HG03558 (cell line): Measurements from ENCODE around the gene LLGL2.
"Not testable (repeated sequence)": the region's sequence is repeated elsewhere in the genome, so short reads cannot be mapped to it uniquely, and the experiment has no call there.

Experiments
- ATAC-seq: cut with Tn5 transposase; IDR thresholded peaks from one replicate; pipeline ENCODE4 v1.9.1; 2021; ENCODE audit warnings: moderate number of reproducible peaks; ENCODE audit not compliant: unreplicated experiment; ENCODE audit errors: extremely low read depth

LLGL2 gene

DNA sequence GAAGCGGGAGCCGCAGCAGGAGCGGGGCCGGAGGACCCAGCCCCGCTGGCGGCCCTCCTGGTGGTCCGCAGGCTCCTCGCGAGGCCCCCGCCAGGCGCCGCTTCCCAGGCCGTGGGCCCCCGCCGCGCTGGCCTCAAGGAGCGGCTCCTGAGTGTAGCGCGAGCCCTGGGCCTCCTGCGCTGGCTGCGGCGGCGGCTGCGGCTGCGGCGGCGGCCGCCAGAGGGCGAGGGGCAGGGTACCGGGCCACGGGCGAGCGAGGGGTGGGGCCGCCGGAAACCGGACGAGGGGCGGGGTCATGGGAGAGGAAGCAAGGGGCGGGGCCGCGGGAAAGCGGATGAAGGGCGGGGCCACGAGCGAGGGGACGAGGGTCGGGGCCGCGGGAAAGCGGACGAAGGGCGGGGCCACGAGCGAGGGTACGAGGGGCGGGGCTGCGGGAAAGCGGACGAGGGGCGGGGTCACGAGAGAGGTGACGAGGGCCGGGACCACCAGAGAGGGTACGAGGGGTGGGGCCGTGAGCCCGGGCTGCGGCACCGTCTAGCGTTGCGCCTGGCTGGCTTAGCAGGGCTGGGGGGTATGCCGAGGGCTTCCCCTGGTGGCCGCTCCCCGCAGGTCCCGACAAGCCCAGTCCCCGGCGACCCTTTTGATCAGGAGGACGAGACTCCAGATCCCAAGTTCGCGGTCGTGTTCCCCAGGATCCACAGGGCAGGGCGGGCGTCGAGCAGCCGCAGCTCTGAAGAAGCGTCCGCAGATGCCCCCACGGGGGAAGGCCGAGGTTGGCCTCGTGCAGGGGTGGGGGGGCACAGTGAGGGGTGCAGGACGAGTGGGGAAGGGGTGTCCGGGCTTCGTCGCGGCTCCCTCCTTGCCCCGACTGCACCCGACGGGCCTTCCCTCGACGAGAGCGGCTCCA lies 63.8 kb downstream of the LLGL2 start:
- no peak for ATAC-seq

DNA sequence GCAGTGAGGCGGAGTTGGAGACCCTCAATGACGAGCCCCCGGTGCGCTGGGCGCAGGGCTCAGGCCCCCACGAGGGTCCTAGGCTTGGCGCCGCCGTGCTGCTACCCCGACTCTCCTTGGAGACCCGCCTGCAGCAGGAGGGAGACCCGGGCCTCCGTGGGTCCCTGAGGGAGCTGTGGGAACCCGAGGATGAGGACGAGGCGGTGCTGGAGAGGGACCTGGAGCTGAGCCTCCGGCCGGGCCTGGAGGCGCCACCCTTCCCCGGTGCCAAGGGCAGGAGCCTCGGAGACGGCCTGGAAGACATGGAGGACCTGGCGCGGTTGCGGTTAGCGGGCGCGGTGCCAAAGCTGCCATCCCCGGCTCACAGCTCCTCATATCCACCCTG lies 64.4 kb downstream of the LLGL2 start:
- ATAC-seq: no peak

DNA sequence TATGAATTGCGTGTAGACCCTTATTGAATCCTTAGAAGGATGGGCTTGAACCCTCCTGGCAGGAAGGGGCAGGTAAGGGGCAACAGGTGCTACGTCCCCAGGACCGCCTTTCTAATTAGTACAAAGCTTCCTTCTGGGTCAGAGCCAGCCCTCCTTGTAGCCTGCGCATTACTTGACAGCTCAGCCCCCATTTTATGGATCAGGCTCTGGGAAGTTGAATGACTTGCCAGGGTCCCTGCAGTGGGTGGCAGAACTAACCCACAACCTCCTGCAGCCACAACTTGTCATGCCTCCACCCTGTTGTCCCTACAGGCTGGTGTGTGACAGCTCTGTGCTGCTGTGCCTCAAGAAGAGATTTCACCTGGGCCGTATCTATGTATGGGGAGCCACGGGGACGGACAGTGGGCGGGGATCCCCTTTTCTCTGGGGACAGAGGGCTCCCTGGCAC lies 64.8 kb downstream of the LLGL2 start:
- no peak for ATAC-seq

DNA sequence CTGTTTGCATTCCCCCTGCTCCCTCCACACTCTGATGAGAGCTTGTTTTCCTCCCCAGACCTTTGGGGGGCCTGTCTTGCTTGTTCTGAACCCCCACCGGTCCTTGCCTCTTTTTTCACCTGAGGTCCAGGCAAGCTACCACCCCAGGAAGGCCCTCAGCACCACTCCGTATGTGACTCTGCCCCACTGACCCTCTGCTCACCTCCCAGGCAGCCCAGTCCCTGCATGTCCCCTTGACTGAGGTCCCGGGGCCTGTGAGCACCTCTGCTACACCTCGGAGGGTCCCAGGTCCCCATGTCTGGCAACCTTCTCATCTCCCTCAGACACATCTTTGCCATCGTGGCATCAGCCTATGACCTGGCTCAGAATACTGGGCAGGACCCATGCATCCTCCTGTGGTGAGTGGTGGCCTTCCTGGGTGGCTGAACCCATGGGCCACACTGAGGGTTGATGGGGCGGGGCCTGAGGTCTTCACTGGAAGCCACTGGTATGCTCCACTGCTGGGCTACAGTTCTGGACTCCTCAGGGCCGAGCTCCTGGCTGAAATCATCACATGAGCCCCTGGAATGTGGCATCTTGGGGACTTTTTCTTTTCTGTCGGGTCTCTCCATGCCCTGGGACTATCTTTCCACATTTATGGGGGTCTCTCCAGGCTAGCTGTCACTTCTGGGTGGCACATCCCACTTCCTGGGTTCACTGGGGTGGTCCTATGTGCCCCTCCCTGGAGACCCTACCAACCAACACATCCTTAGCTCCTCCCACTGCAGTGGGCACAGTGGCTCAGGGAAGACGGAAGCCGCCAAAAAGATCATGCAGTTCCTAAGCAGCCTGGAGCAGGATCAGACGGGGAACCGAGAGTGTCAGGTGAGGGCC lies 65.6 kb downstream of the LLGL2 start:
- no peak for ATAC-seq

DNA sequence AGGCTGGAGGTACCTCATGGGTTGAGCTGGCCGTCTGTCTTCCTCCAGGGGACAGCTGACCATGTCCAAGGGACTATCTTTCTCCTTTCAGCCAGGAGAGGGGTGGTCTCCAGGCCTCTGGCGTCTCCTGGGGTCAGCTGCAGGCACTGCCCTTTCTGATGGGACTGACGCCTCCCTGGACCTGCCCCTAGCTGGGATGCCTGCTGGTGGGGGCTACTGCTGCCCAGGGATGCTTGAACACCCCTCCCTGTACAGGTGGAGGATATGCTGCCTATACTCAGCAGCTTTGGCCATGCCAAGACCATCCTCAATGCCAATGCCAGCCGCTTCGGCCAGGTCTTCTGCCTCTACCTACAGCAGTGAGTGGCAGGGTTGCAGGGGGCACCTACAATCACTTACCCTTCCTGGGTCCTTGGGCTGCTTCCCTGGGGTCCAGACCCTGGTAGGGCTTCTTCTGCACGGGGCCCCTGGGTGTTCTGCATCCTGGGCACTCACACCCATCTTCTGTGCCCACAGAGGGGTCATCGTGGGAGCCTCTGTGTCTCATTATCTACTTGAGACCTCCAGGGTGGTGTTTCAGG lies 66.3 kb downstream of the LLGL2 start:
- no peak for ATAC-seq

DNA sequence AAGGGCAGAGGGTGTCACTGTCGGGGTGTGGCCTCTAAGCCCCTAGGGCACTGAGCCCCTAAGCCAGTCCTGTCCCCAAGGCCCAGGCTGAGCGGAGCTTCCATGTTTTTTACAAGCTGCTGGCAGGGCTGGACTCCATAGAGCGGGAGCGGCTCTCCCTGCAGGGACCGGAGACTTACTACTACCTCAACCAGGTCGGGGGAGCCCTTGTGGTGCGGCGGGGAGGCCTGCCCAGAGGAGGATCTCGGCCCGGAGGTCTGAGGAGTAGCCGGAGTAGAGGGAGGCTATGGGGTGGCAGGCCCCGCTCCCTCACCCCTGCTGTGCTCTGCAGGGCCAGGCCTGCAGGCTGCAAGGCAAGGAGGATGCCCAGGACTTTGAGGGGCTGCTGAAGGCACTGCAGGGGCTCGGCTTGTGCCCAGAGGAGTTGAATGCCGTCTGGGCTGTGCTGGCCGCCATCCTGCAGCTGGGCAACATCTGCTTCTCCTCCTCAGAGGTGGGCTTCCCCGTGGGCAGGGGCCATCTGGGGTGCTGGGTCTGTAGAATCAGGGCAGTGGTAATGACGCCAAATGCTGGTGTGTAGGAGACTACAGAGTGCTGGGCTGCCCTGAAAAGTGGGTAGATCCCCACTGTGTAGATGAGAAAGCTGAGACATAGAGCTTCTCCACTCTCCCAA lies 67.0 kb downstream of the LLGL2 start:
- ATAC-seq: no peak

DNA sequence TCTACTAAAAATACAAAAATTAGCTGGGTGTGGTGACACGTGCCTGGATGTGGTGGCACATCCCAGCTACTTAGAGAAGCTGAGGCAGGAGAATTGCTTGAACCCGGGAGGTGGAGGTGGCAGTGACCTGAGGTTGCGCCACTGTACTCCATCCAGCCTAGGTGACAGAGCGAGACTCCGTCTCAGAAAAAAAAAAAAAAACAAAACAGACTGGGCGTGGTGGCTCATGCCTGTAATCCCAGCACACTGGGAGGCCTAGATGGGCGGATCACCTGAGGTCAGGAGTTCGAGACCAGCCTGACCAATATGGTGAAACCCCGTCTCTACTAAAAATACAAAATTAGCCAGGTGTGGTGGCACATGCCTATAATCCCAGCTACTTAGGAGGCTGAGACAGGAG lies 67.9 kb downstream of the LLGL2 start:
- not testable (repeated sequence) for ATAC-seq

DNA sequence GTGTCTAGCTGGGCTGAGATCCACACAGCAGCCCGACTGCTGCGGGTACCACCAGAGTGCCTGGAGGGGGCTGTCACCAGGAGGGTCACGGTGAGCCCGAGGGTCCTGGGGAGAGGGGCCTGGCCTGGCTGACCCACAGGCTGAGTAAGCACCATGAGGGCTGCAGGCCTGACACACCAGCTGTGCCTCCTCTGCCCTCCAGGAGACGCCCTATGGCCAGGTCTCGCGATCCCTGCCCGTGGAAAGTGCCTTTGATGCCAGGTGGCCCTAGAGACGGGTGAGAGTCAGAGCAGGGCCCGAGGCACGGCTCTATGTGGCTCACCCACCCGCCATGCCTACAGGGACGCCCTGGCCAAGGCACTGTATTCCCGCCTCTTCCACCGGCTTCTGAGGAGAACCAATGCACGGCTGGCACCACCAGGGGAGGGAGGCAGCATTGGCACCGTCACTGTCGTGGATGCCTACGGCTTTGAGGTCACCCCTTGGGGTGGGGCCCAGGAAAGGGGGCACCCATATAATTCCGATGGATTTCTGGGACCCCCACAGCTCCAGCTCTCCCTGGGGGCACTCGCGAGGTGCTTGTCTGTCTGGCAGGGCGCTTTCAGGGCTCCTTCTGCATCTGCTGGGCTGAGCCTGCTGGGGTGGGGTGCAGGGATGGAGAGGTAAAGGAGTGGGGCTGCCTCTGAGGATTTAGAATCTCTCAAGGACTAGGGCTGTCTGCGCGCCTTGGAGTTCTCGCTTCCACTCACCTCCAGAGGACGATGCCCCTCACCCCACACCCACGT lies 69.2 kb downstream of the LLGL2 start:
- no peak for ATAC-seq

DNA sequence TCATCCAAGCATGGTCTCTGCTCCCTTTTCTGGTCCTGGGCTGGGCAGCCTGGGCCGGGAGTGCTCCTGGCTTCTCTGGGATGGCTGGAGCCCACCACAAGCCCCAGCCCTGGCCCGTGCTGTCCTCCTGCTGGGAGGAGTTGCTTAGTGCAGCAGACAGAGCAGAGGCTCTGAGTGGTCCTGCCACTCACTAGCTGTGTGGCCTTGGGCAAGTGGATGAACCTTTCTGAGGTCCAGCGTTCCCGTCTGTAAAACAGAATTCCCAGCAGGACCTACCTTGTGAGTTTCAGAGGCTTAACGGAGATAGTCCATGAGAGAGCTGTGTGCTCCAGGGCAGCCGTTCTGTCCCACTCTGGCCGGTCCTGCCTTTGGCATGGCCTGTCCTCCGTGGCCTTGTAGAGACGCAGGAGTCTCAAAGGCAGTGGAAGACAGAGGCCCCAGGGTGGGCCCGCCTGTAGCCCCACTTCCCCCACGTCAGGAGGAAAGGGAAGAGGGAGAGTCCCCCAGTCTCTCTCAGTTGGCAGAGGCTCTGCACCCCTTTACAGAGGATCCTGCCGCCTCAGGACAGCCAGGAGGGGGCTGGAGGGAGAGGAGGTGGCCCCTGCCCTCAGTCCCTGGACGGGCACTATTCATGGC lies 69.9 kb downstream of the LLGL2 start:
- ATAC-seq: no peak

DNA sequence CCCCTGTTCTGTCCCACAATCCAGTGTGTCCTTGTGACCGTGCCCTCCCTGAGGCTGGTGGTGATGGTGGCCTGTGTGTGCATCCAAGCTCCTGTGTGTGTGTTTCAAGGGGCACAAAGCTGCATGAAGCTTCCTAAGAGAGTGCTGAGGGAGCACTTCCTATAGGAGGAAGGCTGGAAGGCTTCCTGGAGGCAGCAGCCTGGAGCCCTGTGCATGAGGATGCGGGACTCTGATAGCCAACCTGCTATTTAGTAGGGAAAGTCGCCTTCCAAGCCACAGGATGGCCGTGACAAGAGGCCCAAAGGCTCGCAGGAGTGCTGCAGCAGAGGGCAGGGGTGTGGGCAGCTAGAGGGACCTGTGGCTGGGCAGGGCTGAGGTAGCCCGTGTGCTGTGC lies 70.4 kb downstream of the LLGL2 start:
- ATAC-seq: no peak

DNA sequence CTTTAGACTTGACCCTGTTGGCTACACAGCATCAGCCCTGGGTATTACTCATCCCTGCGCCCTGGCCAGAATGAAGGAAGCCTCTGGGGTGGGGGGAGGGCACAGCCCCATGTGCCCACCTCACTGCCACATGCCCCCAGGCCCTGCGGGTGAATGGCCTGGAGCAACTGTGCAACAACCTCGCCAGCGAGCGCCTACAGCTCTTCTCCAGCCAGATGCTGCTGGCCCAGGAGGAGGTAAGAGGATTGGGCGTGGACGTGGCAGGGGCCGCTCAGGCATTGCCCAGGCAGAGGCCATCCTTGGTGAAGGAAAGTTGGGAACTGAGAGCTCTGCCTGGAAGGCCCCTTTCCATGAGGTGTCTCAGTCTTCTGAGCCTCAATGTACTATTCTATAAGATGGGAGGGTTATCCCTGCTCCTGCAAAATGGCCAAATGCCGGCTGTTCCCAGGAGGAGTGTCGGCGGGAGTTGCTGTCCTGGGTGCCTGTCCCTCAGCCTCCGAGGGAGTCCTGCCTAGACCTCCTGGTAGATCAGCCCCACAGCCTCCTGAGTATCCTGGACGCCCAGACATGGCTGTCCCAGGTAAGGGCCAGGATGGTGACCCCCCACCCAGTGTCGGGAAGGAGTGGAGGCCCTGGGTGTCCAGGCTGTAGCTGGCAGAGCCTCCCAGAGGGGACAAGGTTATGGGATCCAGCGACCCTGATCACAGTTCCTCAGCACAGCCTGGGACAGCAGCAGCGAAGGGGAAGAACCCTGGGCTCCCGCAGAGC lies 71.0 kb downstream of the LLGL2 start:
- ATAC-seq: no peak

DNA sequence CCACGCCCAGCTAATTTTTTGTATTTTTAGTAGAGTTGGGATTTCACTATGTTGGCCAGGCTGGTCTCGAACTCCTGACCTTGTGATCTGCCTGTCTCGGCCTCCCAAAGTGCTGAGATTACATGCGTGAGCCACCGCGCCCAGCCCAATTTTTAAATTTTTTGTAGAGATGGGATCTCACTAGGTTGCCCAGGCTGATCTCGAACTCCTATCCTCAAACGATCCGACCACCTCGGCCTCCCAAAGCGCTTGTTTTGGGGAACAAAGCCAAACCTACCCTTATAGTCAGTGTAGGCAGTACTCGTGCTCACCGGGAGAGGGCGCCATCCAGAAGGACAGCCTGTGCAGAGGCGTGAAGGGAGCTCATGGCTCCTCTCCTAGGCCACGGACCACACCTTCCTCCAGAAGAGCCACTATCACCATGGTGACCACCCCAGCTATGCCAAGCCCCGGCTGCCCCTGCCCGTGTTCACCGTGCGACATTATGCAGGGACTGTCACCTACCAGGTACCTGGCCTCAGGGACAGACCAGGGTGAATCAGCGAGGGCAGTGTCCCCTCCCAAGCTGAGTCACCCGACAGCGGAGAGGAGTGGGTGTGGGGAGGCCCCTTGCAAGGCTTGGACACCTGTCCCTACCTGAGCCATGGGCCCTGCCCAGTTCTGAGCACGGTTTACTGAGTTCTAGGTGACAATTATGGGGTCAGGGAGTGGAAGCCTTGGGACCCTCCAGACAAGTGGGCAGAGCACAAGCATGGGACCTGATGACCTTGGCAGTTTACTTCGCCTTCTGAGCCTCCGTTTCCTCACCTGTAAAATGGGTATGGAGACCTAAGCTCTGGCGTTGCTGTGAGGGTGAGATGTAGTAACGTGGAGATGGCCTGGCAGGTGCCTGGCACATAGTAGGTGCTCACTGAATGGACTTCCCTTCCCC lies 75.8 kb downstream of the LLGL2 start:
- no peak for ATAC-seq

DNA sequence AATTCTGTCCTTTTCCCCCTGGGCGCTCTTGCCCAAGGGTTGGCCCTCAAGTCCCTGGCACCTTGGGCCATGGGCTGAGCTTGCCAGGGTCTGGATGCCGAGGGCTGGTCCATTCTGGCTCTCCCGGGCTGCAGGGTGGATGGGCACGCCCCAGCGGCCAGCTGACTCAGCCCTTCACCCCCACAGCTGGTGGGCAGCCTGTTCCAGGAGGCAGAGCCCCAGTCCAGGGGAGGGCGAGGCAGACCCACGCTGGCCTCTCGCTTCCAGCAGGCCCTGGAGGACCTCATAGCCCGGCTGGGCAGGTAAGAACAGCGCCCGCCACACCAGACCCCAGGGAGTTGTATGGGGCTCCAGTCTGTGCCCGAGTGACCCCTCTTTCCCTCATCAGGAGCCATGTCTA lies 77.1 kb downstream of the LLGL2 start:
- ATAC-seq: no peak

DNA sequence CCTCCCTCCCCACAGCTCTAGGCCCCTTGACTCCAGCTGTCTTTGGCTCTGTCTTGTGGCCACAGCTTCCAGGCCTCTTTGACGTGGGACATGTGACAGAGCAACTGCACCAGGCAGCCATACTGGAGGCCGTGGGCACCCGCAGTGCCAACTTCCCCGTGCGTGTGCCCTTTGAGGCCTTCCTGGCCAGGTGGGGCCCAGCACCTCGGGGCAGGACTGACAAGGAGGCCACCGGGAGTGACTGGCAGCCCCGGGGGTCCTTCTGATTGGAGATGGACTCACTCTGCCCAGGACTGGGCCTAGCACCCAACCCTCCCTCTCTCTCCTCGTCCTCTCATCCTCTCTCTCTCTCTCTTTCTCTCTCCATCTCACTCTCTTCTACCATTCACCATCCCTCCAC lies 77.6 kb downstream of the LLGL2 start:
- ATAC-seq: no peak

DNA sequence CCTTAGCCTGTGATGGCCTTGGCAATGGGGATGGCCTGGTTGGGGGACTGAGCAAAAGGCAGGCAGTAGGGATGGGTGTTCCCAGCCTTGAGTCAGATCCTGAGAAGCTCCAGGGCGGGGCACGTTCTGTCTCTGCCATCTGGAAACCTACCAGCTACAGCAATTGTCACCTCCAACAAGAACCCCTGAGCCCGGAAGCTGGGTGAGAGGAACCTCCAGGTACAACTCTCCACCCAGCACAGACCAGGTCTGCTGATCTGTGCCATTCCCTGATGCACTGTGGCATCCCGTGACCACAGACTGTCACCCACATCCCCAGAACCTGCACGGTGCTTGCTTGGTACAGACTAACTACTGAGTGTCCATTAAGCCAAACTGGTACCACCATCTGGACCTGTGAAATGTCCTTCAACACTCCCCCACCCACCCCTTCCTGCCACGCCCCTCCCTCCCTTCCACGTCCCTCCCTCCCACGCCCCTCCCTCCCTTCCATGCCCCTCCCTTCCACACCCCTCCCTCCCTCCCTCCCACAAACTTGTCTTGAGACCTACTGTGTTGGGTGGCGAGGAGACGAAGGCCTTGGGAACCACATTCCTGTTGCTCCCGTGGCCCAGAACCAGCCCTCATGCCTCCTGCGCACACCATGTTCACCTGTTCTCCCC lies 78.7 kb downstream of the LLGL2 start:
- ATAC-seq: no peak

DNA sequence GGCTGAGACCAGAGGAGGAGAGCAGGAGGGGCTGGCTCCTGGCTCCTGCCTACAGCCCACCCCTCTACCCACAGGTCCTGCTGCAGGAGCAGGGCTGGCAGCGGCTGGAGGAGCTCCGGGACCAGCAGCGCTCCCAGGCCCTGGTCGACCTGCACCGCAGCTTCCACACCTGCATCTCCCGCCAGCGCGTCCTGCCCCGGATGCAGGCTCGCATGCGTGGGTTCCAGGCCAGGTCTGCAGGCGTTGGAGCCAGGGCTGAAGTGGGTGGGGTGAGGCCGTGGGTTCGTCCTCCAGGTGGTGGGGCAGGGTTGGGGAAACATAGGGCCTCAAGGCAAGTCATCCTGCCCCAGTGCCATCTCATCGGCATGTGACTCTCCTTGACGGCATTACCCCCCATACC lies 80.3 kb downstream of the LLGL2 start:
- ATAC-seq: no peak

DNA sequence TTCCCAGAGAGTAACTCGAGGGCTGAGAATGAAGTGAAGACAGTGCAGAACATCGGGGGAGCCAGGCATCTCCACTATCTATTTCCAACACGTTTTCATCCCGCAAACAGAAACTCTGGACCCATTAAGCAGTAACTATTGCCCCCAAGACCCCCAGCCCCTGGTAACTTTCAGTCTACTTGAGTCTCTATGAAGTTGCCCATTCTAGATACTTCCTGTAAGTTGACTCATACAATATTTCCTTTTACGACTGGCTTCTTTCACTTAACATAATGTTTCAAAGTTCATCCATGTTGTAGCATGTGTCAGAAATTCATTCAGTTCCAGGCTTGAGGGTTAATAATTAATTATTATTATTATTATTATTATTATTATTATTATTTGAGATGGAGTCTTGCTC lies 81.6 kb downstream of the LLGL2 start:
- no peak for ATAC-seq
